Hepatocyte (in vitro differentiated cells): ENCODE results near the gene SERPINA6. TPM values are rescaled to one million over a fixed set of nuclear protein-coding genes. Genes with fewer than 3 reads are reported as not detected.

Experiments
- DNase-seq: peaks from one replicate; pipeline ENCODE4 v3.0.0-alpha.2; 2016; ENCODE audit warnings: low spot score
- H2AFZ ChIP-seq: fragments of 200-600 bp; sonication (generic); 2 replicates; pipeline ENCODE4 v1.6.0; 2016; ENCODE audit warnings: antibody characterized with exemption, mild to moderate bottlenecking
- H3K27ac ChIP-seq: fragments of 200-600 bp; sonication (generic); 2 replicates; pipeline ENCODE4 v1.5.1; 2016; ENCODE audit warnings: mild to moderate bottlenecking
- H3K27me3 ChIP-seq: fragments of 200-600 bp; sonication (generic); 2 replicates; pipeline ENCODE4 v1.6.1; 2016
- H3K36me3 ChIP-seq: fragments of 200-600 bp; sonication (generic); replicated peaks from 2 replicates; pipeline ENCODE4 v1.5.1; 2016; ENCODE audit warnings: low read depth; ENCODE audit not compliant: insufficient read depth
- H3K4me1 ChIP-seq: fragments of 200-600 bp; sonication (generic); 2 replicates; pipeline ENCODE4 v1.5.1; 2016; ENCODE audit warnings: mild to moderate bottlenecking, moderate library complexity; ENCODE audit not compliant: insufficient read depth
- H3K4me2 ChIP-seq: fragments of 200-600 bp; sonication (generic); 2 replicates; pipeline ENCODE4 v1.6.0; 2016
- H3K4me3 ChIP-seq: fragments of 200-600 bp; sonication (generic); 2 replicates; pipeline ENCODE4 v1.5.1; 2016; ENCODE audit warnings: mild to moderate bottlenecking
- H3K79me2 ChIP-seq: fragments of 200-600 bp; sonication (generic); 2 replicates; pipeline ENCODE4 v1.6.0; 2017; ENCODE audit warnings: mild to moderate bottlenecking
- H3K9me2 ChIP-seq: fragments of 200-600 bp; sonication (generic); replicated peaks from 2 replicates; pipeline ENCODE4 v1.6.0; 2017; ENCODE audit warnings: mild to moderate bottlenecking; ENCODE audit not compliant: insufficient read depth
- H3K9me3 ChIP-seq: fragments of 200-600 bp; sonication (generic); 2 replicates; pipeline ENCODE4 v1.5.1; 2016; ENCODE audit warnings: low read depth, mild to moderate bottlenecking
- H4K20me1 ChIP-seq: fragments of 200-600 bp; sonication (generic); 2 replicates; pipeline ENCODE4 v1.6.0; 2016; ENCODE audit warnings: mild to moderate bottlenecking; ENCODE audit not compliant: insufficient read depth, poor library complexity, severe bottlenecking
- EZH2 ChIP-seq: fragments of 200-600 bp; sonication (generic); IDR thresholded peaks from 2 replicates; pipeline ENCODE4 v1.6.1; 2016; ENCODE audit warnings: antibody characterized with exemption, mild to moderate bottlenecking, borderline replicate concordance
- EZH2phosphoT487 ChIP-seq: fragments of 200-600 bp; sonication (generic); IDR thresholded peaks from one replicate; pipeline ENCODE4 v1.6.1; 2018; ENCODE audit warnings: antibody characterized with exemption, mild to moderate bottlenecking, low read depth, moderate library complexity; ENCODE audit not compliant: unreplicated experiment, severe bottlenecking
- WGBS: methylation state at CpG from one replicate; pipeline ENCODE4 v1.1.6; 2016; ENCODE audit warnings: low lambda C conversion rate; ENCODE audit errors: missing lambda C conversion rate; 5-methylcytosine and 5-hydroxymethylcytosine counted together
- polyA plus RNA-seq: library from polyadenylated mRNA; unstranded; fragments of >200 nt; fragmentation: Nextera tagmentation; extraction: Ambion mirVana; gene quantifications from 2 replicates; pipeline ENCODE4 v1.2.1, GENCODE V29; 2016
- total RNA-seq: library from RNA; depleted of rRNA; stranded (reverse); fragments of >200 nt; gene quantifications from 2 replicates; pipeline ENCODE4 v1.2.3, GENCODE V29; 2014
- TF ChIP-seq, protein P1 (sequence below): fragments of 200-600 bp; sonication (generic); IDR thresholded peaks from 2 replicates; pipeline ENCODE4 v1.5.1; 2016; ENCODE audit warnings: antibody characterized with exemption, mild to moderate bottlenecking; ENCODE audit not compliant: poor library complexity

The SERPINA6 gene
- total and polyA plus RNA-seq, 2 experiments from 2014 or later: 132 to 135 TPM

DNA sequence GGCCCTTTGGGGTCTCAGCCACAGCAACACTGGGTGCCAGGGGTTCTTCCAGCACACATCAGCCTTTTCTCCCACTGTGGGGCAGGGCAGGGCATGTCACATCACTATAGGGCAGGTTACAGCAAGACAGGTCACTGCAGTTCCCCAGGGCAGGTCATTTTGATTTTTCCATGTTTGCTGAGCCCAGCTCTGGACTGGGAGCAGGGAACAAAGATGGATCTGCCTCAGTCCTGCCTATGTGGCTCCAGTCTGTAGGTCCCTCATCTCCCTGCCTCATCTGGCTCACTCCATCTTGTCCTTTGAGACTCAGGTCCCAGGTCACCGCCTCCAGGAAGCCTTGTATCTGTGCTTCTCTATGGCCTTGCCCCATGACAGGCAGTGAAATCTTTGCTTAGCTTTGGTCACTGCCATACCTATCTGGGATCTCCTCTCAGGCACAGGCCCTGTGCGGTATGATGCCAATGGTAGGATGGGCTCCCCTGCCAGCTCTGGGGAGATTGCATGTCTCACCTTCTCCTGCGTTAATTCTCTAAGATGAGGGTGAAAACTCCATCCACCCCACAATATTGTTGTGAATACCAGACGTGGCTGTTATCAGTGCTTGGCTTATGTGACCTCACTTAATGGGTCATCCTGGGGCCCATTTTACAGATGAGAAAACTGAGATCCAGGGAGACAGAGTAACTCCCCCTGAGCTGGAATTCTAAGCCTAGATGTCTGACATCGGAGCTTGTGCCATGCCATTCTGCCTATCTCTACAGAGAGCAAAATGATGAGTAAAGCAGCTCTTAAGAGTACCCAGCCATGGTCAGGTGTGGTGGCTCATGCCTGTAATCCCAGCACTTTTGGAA lies 1.5 kb downstream of the SERPINA6 start:
- H3K27me3 ChIP-seq: no peaks in the 10 kb centered on the region
- H3K9me3 ChIP-seq: no peaks in the 10 kb centered on the region
- H3K36me3 ChIP-seq: no peaks in the 10 kb centered on the region
- H3K79me2 ChIP-seq: no peaks in the 10 kb centered on the region
- WGBS: 86% methylated on average over 5 of the region's 5 CpGs
- no peak for TF ChIP-seq EZH2phosphoT487
- no peak for TF ChIP-seq EZH2
- TF ChIP-seq, protein P1, sequence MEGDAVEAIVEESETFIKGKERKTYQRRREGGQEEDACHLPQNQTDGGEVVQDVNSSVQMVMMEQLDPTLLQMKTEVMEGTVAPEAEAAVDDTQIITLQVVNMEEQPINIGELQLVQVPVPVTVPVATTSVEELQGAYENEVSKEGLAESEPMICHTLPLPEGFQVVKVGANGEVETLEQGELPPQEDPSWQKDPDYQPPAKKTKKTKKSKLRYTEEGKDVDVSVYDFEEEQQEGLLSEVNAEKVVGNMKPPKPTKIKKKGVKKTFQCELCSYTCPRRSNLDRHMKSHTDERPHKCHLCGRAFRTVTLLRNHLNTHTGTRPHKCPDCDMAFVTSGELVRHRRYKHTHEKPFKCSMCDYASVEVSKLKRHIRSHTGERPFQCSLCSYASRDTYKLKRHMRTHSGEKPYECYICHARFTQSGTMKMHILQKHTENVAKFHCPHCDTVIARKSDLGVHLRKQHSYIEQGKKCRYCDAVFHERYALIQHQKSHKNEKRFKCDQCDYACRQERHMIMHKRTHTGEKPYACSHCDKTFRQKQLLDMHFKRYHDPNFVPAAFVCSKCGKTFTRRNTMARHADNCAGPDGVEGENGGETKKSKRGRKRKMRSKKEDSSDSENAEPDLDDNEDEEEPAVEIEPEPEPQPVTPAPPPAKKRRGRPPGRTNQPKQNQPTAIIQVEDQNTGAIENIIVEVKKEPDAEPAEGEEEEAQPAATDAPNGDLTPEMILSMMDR: no peak
- DNase-seq: no peak
- no peaks in the 10 kb centered on the region for H3K9me2 ChIP-seq
- no peaks in the 10 kb centered on the region for H4K20me1 ChIP-seq
- H3K4me2 ChIP-seq: no peak overlapping the region
- H3K4me1 ChIP-seq: no peaks in the 10 kb centered on the region
- no peak overlapping the region for H2AFZ ChIP-seq
- peak overlapping the region; percentile 83 for H3K27ac ChIP-seq
- no peak overlapping the region for H3K4me3 ChIP-seq

DNA sequence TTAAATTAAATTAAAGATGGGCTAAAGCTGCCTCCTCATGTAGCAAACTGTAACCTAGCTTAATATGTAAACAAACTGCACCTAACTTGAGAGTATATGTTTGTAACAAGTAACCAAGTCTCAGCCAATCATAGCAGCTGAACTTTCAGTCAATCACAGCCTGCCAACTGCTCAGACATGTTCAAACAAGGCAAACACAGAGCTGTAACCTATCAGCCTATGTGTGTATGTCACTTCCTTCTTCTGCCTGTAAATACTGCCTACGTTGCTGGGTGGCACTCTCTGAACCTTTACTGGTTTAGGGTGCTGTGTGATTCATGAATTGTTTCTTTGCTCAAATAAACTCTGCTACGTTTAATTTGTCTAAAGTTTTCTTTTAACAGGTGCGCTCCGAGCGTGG lies 2.9 kb downstream of the SERPINA6 start:
- no peaks in the 10 kb centered on the region for H3K4me1 ChIP-seq
- H3K4me2 ChIP-seq: peak overlapping the region; percentile 25
- peak; percentile 66 for DNase-seq
- no peaks in the 10 kb centered on the region for H3K9me2 ChIP-seq
- H2AFZ ChIP-seq: no peak overlapping the region
- no peaks in the 10 kb centered on the region for H3K9me3 ChIP-seq
- no peak overlapping the region for H3K4me3 ChIP-seq
- H3K27ac ChIP-seq: peak overlapping the region; percentile 83
- H3K27me3 ChIP-seq: no peaks in the 10 kb centered on the region
- H3K79me2 ChIP-seq: no peaks in the 10 kb centered on the region
- no peaks in the 10 kb centered on the region for H3K36me3 ChIP-seq
- TF ChIP-seq, protein P1: no peak
- TF ChIP-seq EZH2 (no peak), EZH2phosphoT487 (no peak)
- H4K20me1 ChIP-seq: no peaks in the 10 kb centered on the region
- 57% methylated on average over 5 of the region's 5 CpGs for WGBS

DNA sequence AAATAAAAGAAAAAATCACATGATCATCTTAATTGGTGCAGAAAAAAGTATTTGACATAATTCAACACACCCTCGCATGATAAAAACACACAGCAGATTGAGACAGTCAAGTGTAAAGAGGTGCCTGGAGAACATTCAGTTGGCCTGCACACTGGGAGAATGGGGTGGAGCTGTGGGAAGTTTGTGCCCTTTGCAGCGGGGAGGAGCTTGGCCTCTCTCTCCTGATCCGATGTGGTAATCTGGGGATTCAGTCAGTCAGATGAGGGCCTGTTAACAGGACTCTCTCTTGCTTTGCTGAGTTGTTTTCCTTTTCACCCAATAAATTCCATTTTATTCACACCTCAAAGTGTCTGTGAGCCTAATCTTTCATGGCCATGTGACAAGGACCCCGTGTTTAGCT lies 5.9 kb downstream of the SERPINA6 start:
- H4K20me1 ChIP-seq: no peaks in the 10 kb centered on the region
- H3K9me3 ChIP-seq: no peaks in the 10 kb centered on the region
- H3K27ac ChIP-seq: peak overlapping the region; percentile 84
- no peak overlapping the region for H3K4me3 ChIP-seq
- H3K4me2 ChIP-seq: peak overlapping the region; percentile 23
- no peaks in the 10 kb centered on the region for H3K9me2 ChIP-seq
- no peaks in the 10 kb centered on the region for H3K27me3 ChIP-seq
- H3K79me2 ChIP-seq: no peaks in the 10 kb centered on the region
- WGBS: 57% methylated on average over 4 of the region's 4 CpGs
- H3K4me1 ChIP-seq: no peaks in the 10 kb centered on the region
- no peak overlapping the region for H2AFZ ChIP-seq
- TF ChIP-seq EZH2phosphoT487: no peak
- TF ChIP-seq EZH2: no peak
- TF ChIP-seq, protein P1: no peak
- peak; percentile 79 for DNase-seq
- H3K36me3 ChIP-seq: no peaks in the 10 kb centered on the region
